OCI-LY7 (cell line): ENCODE data around the gene DLGAP3.

Experiments
- CTCF ChIP-seq: fragments of 200-600 bp; sonication (generic); conservative IDR thresholded peaks from 2 replicates; pipeline ENCODE4 v1.5.1; 2014; ENCODE audit warnings: mild to moderate bottlenecking, antibody characterized with exemption, low read length, moderate library complexity, mixed read lengths
- EZH2phosphoT487 ChIP-seq: fragments of 200-600 bp; sonication (generic); IDR thresholded peaks from 2 replicates; pipeline ENCODE4 v1.6.1; 2018; ENCODE audit warnings: low read depth, borderline replicate concordance, mild to moderate bottlenecking, mixed run types, antibody characterized with exemption, low read length, moderate library complexity, mixed read lengths

DNA sequence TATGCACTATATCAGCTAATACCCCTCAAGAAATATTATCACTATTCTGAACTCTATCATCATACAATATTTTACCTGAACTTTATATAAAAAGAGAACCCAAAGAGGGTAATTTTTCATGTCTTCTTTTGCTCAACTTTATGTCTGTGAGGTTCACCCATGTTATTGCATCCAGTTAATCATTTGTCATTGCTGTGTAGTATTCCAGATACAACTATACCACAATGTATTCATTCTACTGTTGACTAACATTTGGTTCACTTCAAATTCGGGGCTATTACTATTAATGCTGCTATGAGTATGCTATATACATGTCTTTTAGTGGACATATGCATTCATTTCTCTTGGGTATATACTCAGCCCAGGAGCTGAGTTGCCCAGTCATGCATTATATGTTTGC lies 21.0 kb upstream of the DLGAP3 start:
- TF ChIP-seq CTCF = no peak
- no peak for TF ChIP-seq EZH2phosphoT487
